SK-N-SH treated with all-trans-retinoic acid at 6 μM for 48 hours (cell line): ENCODE data around the gene SRRM3.

Experiments used
- ATAC-seq: fragments of 200-7000 bp; cut with Tn5 transposase; 3 replicates; pipeline ENCODE4 v1.9.1; 2020; ENCODE audit warnings: mild to moderate bottlenecking, moderate library complexity
- ARNTL ChIP-seq: fragments of 450-650 bp; formaldehyde crosslinking; IDR thresholded peaks from 2 replicates; pipeline ENCODE4 v1.5.0; 2020; ENCODE audit warnings: low read depth, mild to moderate bottlenecking, moderate library complexity, borderline replicate concordance
- BACH2 ChIP-seq: fragments of 250-450 bp; sonication (Bioruptor Pico); IDR thresholded peaks from 2 replicates; pipeline ENCODE4 v1.9.0; 2021; ENCODE audit warnings: mild to moderate bottlenecking, borderline replicate concordance
- CSDC2 ChIP-seq: fragments of 250-450 bp; sonication (Bioruptor Pico); IDR thresholded peaks from 2 replicates; pipeline ENCODE4 v1.5.0; 2020; ENCODE audit warnings: mild to moderate bottlenecking, moderate library complexity
- ESRRG ChIP-seq: fragments of 250-450 bp; sonication (Bioruptor Pico); IDR thresholded peaks from 2 replicates; pipeline ENCODE4 v1.6.1; 2021; ENCODE audit warnings: mild to moderate bottlenecking
- GLIS3 ChIP-seq: fragments of 250-450 bp; sonication (Bioruptor Pico); IDR thresholded peaks from 2 replicates; pipeline ENCODE4 v1.5.0; 2020; ENCODE audit warnings: mild to moderate bottlenecking, moderate library complexity
- ISL1 ChIP-seq: fragments of 250-450 bp; sonication (Bioruptor Pico); IDR thresholded peaks from 2 replicates; pipeline ENCODE4 v2.1.2; 2022; ENCODE audit warnings: mild to moderate bottlenecking, moderate library complexity
- PPARA ChIP-seq: fragments of 250-450 bp; sonication (Bioruptor Pico); IDR thresholded peaks from 2 replicates; pipeline ENCODE4 v1.5.0; 2020; ENCODE audit warnings: mild to moderate bottlenecking, borderline replicate concordance
- RARB ChIP-seq: fragments of 250-450 bp; sonication (Bioruptor Pico); IDR thresholded peaks from 2 replicates; pipeline ENCODE4 v1.8.0; 2021; ENCODE audit warnings: mild to moderate bottlenecking, moderate library complexity
- SNAI2 ChIP-seq: fragments of 250-450 bp; sonication (Bioruptor Pico); IDR thresholded peaks from 2 replicates; pipeline ENCODE4 v1.5.0; 2020; ENCODE audit warnings: mild to moderate bottlenecking, moderate library complexity
- TCF4 ChIP-seq: fragments of 250-450 bp; sonication (Bioruptor Pico); IDR thresholded peaks from 2 replicates; pipeline ENCODE4 v1.8.0; 2021; ENCODE audit warnings: mild to moderate bottlenecking, moderate library complexity, borderline replicate concordance
- TOX ChIP-seq: fragments of 250-450 bp; sonication (Bioruptor Pico); IDR thresholded peaks from 2 replicates; pipeline ENCODE4 v1.8.0; 2021; ENCODE audit warnings: mild to moderate bottlenecking, moderate library complexity, borderline replicate concordance
- ZFP3 ChIP-seq: fragments of 250-450 bp; sonication (Bioruptor Pico); IDR thresholded peaks from 2 replicates; pipeline ENCODE4 v1.5.0; 2020; ENCODE audit warnings: mild to moderate bottlenecking, moderate library complexity
- ZFP30 ChIP-seq: fragments of 450-650 bp; formaldehyde crosslinking; IDR thresholded peaks from 2 replicates; pipeline ENCODE4 v1.5.0; 2022; ENCODE audit warnings: mild to moderate bottlenecking, moderate library complexity
- ZNF565 ChIP-seq: fragments of 450-650 bp; formaldehyde crosslinking; conservative IDR thresholded peaks from 2 replicates; pipeline ENCODE4 v1.5.0; 2020; ENCODE audit warnings: low read depth, mild to moderate bottlenecking, moderate library complexity
- ZNF70 ChIP-seq: fragments of 450-650 bp; formaldehyde crosslinking; IDR thresholded peaks from 2 replicates; pipeline ENCODE4 v1.5.0; 2020; ENCODE audit warnings: mild to moderate bottlenecking, moderate library complexity
- TF ChIP-seq, protein P1 (sequence below): fragments of 250-450 bp; sonication (Bioruptor Pico); IDR thresholded peaks from 2 replicates; pipeline ENCODE4 v1.5.0; 2020; ENCODE audit warnings: mild to moderate bottlenecking, moderate library complexity
- TF ChIP-seq, protein P2 (sequence below): fragments of 250-450 bp; sonication (Bioruptor Pico); IDR thresholded peaks from 2 replicates; pipeline ENCODE4 v1.8.0; 2021; ENCODE audit warnings: low read depth, mild to moderate bottlenecking, moderate library complexity, borderline replicate concordance
- TF ChIP-seq, protein P3 (sequence below): fragments of 250-450 bp; sonication (Bioruptor Pico); IDR thresholded peaks from 2 replicates; pipeline ENCODE4 v1.5.1; 2021; ENCODE audit warnings: mild to moderate bottlenecking, moderate library complexity

The SRRM3 gene

DNA sequence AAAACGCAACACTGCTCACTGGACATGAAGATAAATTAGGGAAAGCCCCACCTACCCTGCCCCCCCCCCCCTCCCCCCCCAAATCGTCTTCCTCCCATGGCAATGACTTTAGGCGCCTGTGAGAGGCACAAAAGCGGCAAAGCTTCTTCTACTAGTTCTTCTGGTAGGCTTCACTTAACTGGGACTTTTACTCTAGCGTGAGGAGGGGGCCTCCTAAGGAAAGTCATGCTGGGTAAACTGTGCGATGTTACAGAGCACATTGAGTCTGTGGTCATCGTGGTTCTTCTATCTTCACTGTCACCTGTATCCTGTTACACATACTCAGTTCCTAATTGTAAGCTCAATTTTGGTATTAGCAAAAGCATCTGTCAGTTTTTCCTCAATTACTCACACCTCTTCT is 125.9 kb downstream of the SRRM3 start:
- ATAC-seq: no peak
- no peak for TF ChIP-seq ZNF565
- TF ChIP-seq RARB: no peak
- TF ChIP-seq, protein P1, sequence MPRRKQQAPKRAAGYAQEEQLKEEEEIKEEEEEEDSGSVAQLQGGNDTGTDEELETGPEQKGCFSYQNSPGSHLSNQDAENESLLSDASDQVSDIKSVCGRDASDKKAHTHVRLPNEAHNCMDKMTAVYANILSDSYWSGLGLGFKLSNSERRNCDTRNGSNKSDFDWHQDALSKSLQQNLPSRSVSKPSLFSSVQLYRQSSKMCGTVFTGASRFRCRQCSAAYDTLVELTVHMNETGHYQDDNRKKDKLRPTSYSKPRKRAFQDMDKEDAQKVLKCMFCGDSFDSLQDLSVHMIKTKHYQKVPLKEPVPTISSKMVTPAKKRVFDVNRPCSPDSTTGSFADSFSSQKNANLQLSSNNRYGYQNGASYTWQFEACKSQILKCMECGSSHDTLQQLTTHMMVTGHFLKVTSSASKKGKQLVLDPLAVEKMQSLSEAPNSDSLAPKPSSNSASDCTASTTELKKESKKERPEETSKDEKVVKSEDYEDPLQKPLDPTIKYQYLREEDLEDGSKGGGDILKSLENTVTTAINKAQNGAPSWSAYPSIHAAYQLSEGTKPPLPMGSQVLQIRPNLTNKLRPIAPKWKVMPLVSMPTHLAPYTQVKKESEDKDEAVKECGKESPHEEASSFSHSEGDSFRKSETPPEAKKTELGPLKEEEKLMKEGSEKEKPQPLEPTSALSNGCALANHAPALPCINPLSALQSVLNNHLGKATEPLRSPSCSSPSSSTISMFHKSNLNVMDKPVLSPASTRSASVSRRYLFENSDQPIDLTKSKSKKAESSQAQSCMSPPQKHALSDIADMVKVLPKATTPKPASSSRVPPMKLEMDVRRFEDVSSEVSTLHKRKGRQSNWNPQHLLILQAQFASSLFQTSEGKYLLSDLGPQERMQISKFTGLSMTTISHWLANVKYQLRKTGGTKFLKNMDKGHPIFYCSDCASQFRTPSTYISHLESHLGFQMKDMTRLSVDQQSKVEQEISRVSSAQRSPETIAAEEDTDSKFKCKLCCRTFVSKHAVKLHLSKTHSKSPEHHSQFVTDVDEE (CRISPR knock-in tag): no peak
- no peak for TF ChIP-seq PPARA (CRISPR knock-in tag)
- TF ChIP-seq TCF4 (CRISPR knock-in tag): no peak
- TF ChIP-seq BACH2 (CRISPR knock-in tag): no peak

DNA sequence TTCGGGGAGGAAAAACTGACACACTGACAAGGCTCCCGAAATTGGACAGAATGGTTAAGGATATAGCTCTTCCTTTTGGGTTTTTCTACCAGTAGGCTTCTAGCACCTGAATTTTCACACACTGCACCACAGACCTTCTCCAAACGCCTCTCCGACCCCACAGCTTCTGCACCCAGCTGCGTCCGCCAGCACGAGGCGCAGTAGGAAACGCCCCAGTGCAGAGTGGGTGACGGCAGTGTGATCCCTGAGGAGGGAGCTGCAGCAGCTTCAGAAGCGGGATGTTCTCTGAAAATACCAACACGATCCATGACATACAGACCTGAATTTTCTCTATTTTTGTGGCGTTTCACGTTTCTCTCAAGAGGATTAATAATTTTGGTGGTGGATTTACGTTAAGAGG is 126.7 kb downstream of the SRRM3 start:
- no peak for TF ChIP-seq ZNF565
- TF ChIP-seq, all 23 proteins: peak for 0
- no peak for ATAC-seq

DNA sequence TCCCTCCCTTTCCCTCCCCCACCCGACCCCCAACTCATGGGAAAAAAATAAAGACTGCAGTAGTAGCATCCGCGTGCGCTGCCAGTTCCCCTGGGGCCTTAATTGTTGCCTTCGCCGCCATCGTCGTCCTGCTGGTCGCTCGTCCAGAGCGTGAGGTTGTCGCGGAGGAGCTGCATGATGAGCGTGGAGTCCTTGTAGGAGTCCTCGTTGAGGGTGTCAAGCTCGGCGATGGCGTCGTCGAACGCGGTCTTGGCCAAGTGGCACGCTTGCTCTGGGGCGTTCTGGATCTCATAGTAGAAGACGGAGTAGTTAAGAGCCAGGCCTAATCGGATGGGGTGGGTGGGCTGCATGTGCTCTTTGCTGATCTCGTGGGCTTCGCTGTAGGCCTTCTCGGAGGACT is 127.8 kb downstream of the SRRM3 start:
- ATAC-seq: no peak
- TF ChIP-seq ARNTL (CRISPR knock-in tag): no peak
- TF ChIP-seq ZFP3 (CRISPR knock-in tag): no peak
- no peak for TF ChIP-seq CSDC2 (CRISPR knock-in tag)
- no peak for TF ChIP-seq ZFP30 (CRISPR knock-in tag)
- TF ChIP-seq SNAI2 (CRISPR knock-in tag): no peak
- TF ChIP-seq PPARA (CRISPR knock-in tag): no peak
- TF ChIP-seq, all 23 proteins: peak for 0

DNA sequence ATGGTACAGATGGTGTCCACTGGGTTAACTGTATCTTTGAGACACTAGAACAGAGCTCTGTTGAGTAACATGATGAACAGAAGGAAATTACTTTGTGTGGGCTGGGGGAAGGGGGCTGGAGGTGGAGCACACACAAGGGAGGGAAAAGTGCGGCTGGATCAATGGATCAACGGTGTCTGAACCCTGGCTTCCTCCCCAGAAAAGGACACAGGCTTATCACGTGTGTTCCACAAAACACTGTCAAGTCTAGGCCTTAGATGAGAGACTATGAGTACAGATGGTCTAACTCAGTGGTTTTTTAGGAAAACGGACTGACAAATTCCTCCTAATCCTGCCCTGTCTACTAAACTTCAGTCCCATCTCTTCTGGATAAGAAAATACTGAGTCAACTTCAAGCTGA is 128.6 kb downstream of the SRRM3 start:
- TF ChIP-seq TCF4 (CRISPR knock-in tag): no peak
- no peak for TF ChIP-seq ZNF70 (CRISPR knock-in tag)
- no peak for TF ChIP-seq PPARA (CRISPR knock-in tag)
- no peak for TF ChIP-seq ZFP3 (CRISPR knock-in tag)
- TF ChIP-seq CSDC2 (CRISPR knock-in tag): no peak
- no peak for TF ChIP-seq ISL1 (CRISPR knock-in tag)
- ATAC-seq: no peak

DNA sequence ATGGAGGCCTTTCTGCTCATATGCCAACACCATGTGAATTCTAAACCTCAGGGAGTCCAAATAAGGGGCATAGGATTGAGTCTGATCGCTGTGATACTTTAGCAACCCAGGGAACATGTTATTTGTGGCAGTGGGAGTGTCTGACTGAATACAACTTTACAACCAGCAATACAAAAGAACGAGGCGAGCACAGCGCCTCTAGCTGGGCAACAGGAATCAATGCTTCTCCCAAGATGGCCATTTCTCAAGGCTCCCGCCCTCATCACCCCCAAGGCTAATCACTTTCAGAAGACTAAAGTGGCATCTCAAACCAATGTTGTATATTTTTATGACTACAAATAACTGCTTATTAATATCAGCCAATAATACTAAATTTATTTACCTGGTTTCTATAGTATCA is 129.0 kb downstream of the SRRM3 start:
- no peak for ATAC-seq
- TF ChIP-seq ZNF565 (no peak), RARB (no peak), ESRRG (no peak), TCF4 (CRISPR knock-in tag) (no peak), ARNTL (CRISPR knock-in tag) (no peak)
- TF ChIP-seq, protein P1 (CRISPR knock-in tag): no peak
- TF ChIP-seq, protein P2, sequence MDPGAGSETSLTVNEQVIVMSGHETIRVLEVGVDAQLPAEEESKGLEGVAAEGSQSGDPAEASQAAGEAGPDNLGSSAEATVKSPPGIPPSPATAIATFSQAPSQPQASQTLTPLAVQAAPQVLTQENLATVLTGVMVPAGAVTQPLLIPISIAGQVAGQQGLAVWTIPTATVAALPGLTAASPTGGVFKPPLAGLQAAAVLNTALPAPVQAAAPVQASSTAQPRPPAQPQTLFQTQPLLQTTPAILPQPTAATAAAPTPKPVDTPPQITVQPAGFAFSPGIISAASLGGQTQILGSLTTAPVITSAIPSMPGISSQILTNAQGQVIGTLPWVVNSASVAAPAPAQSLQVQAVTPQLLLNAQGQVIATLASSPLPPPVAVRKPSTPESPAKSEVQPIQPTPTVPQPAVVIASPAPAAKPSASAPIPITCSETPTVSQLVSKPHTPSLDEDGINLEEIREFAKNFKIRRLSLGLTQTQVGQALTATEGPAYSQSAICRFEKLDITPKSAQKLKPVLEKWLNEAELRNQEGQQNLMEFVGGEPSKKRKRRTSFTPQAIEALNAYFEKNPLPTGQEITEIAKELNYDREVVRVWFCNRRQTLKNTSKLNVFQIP (CRISPR knock-in tag): no peak
- TF ChIP-seq, all 23 proteins: peak for 0

DNA sequence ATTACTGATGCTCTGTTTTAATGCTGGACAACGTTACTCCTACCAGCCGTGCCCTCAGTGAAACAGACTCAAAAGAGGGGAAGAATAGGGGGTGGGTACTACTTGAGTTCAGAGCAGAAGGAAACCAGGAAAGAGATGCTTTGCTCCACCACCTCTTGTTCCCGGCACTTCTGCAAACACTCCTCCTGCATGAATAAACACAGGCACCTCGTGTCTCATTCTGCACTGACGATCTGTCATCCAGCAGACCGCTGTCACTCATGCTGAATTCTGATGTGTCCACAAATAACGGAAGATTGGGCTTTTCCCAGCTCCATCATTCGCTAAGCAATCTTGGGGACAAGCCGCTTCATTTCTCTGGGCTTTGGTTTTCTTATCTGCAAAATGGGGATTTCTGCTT is 130.4 kb downstream of the SRRM3 start:
- no peak for ATAC-seq
- TF ChIP-seq ARNTL (CRISPR knock-in tag): no peak
- TF ChIP-seq, protein P2 (CRISPR knock-in tag): no peak
- TF ChIP-seq, protein P3, sequence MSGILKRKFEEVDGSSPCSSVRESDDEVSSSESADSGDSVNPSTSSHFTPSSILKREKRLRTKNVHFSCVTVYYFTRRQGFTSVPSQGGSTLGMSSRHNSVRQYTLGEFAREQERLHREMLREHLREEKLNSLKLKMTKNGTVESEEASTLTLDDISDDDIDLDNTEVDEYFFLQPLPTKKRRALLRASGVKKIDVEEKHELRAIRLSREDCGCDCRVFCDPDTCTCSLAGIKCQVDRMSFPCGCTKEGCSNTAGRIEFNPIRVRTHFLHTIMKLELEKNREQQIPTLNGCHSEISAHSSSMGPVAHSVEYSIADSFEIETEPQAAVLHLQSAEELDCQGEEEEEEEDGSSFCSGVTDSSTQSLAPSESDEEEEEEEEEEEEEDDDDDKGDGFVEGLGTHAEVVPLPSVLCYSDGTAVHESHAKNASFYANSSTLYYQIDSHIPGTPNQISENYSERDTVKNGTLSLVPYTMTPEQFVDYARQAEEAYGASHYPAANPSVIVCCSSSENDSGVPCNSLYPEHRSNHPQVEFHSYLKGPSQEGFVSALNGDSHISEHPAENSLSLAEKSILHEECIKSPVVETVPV (CRISPR knock-in tag): no peak
- no peak for TF ChIP-seq SNAI2 (CRISPR knock-in tag)
- no peak for TF ChIP-seq PPARA (CRISPR knock-in tag)
- TF ChIP-seq TCF4 (CRISPR knock-in tag): no peak
- TF ChIP-seq RARB: no peak
- TF ChIP-seq GLIS3 (CRISPR knock-in tag): no peak
- no peak for TF ChIP-seq CSDC2 (CRISPR knock-in tag)
- TF ChIP-seq ZFP3 (CRISPR knock-in tag): no peak
- TF ChIP-seq TOX: no peak
- TF ChIP-seq BACH2 (CRISPR knock-in tag): no peak
- TF ChIP-seq ZNF565: no peak
- no peak for TF ChIP-seq ISL1 (CRISPR knock-in tag)
- TF ChIP-seq ZFP30 (CRISPR knock-in tag): no peak
